Fibroblast of peridontal ligament (primary cell): Measurements from ENCODE around the gene HNRNPH2.
A peak's percentile ranks its signal among the peaks of the same experiment; 100 is the strongest.

Source experiments
- DNase-seq: peaks from one replicate; pipeline ENCODE4 v3.0.0-alpha.2; 2010; ENCODE audit errors: extremely low read depth

HNRNPH2 gene

DNA sequence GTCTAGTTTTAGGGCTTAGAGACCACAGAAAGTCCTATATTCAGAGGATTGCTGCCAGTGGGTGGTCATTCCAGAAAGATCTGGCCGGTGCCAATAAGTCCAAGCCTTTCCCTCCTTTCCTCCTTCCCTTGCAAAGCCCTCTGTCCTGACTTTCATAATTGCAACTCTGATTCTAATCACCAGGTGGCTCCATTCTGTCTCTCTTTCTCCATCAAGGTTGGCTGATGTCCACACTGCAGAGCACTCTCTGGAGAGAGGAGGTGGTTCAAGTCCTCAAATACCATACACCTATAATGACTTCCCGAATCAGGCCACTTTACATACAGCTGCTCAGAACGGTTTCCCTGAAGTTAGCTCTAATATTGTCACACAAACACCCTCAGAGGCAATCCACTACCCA lies 54.9 kb downstream of the HNRNPH2 start:
- DNase-seq: peak; percentile 37
